Measurements from ENCODE around the gene TBC1D3C. TPM values are rescaled to one million over a fixed set of nuclear protein-coding genes. Genes with fewer than 3 reads are reported as not detected.
"Not testable (repeated sequence)": the region's sequence is repeated elsewhere in the genome, so short reads cannot be mapped to it uniquely, and the experiment has no call there.

The TBC1D3C gene
- total RNA-seq (2014; rRNA removed), result not detected in 2 replicates
- Bru-seq, nascent RNA, result not detected
- BruChase-seq, experiment 1, labeled RNA remaining after a 6-hour chase, result not detected
- not detected for BruChase-seq, experiment 2, labeled RNA remaining after a 2-hour chase
- long read RNA-seq, result 0 reads

- H3K9me2 ChIP-seq (replicated peaks; ENCODE audit: low read length); H3K36me3 ChIP-seq (ENCODE audit: low read depth, low read length); DNase-seq; H3K27ac ChIP-seq (ENCODE audit: low read length); ATAC-seq; H4K20me1 ChIP-seq (ENCODE audit: low read length); CTCF ChIA-PET; H3F3A ChIP-seq (ENCODE audit: low read length, unreplicated experiment); H3K27me3 ChIP-seq (ENCODE audit: low read length); H2AFZ ChIP-seq (ENCODE audit: low read length); H3K9me3 ChIP-seq (ENCODE audit: low read length); BruUV-seq (replicated peaks); H3K4me3 ChIP-seq (ENCODE audit: low read length); H3K79me2 ChIP-seq (ENCODE audit: low read length); H3K4me1 ChIP-seq (ENCODE audit: insufficient read depth, low read length); H3K9ac ChIP-seq (ENCODE audit: low read length); intact Hi-C loops (cut with micrococcal nuclease); H3K4me2 ChIP-seq (ENCODE audit: low read length); POLR2A ChIA-PET (ENCODE audit: unreplicated experiment): not testable (repeated sequence)
These were observed at the start of gene TBC1D3C for GRCh38 chr17:38068534-38068933. Gene TBC1D3C (minus strand): TSS chr17:38068634. CDS start chr17:38067066, 1,568 bp downstream.

- DNase-seq; H4K20me1 ChIP-seq (ENCODE audit: low read length); H2AFZ ChIP-seq (ENCODE audit: low read length); H3F3A ChIP-seq (ENCODE audit: low read length, unreplicated experiment); H3K9ac ChIP-seq (ENCODE audit: low read length); H3K4me1 ChIP-seq (ENCODE audit: insufficient read depth, low read length); CTCF ChIA-PET; H3K27me3 ChIP-seq (ENCODE audit: low read length); intact Hi-C loops (cut with micrococcal nuclease); POLR2A ChIA-PET (ENCODE audit: unreplicated experiment); BruUV-seq (replicated peaks); H3K9me2 ChIP-seq (replicated peaks; ENCODE audit: low read length); H3K4me3 ChIP-seq (ENCODE audit: low read length); H3K9me3 ChIP-seq (ENCODE audit: low read length); H3K4me2 ChIP-seq (ENCODE audit: low read length); H3K36me3 ChIP-seq (ENCODE audit: low read depth, low read length); H3K27ac ChIP-seq (ENCODE audit: low read length); H3K79me2 ChIP-seq (ENCODE audit: low read length): not testable (repeated sequence)
- ATAC-seq, result peak; percentile 63
These were observed 30.8 kb upstream of the TBC1D3C start for GRCh38 chr17:38099262-38099661.

- DNase-seq; H4K20me1 ChIP-seq (ENCODE audit: low read length); ATAC-seq; H3K9ac ChIP-seq (ENCODE audit: low read length); H3K4me1 ChIP-seq (ENCODE audit: insufficient read depth, low read length); H3K36me3 ChIP-seq (ENCODE audit: low read depth, low read length); H3K4me3 ChIP-seq (ENCODE audit: low read length); CTCF ChIA-PET; H3K27me3 ChIP-seq (ENCODE audit: low read length); H3K27ac ChIP-seq (ENCODE audit: low read length); H3K9me3 ChIP-seq (ENCODE audit: low read length); H3F3A ChIP-seq (ENCODE audit: low read length, unreplicated experiment); POLR2A ChIA-PET (ENCODE audit: unreplicated experiment); BruUV-seq (replicated peaks); H3K79me2 ChIP-seq (ENCODE audit: low read length); H3K4me2 ChIP-seq (ENCODE audit: low read length); H2AFZ ChIP-seq (ENCODE audit: low read length); H3K9me2 ChIP-seq (replicated peaks; ENCODE audit: low read length); intact Hi-C loops (cut with micrococcal nuclease): not testable (repeated sequence)
These were observed 25.7 kb upstream of the TBC1D3C start for GRCh38 chr17:38094059-38094694.

- H3K9me2 ChIP-seq (replicated peaks; ENCODE audit: low read length); H3K79me2 ChIP-seq (ENCODE audit: low read length); H3K27me3 ChIP-seq (ENCODE audit: low read length); CTCF ChIA-PET; ATAC-seq; H3K9me3 ChIP-seq (ENCODE audit: low read length); H3K36me3 ChIP-seq (ENCODE audit: low read depth, low read length); H3F3A ChIP-seq (ENCODE audit: low read length, unreplicated experiment); BruUV-seq (replicated peaks); H3K27ac ChIP-seq (ENCODE audit: low read length); DNase-seq; H4K20me1 ChIP-seq (ENCODE audit: low read length); H3K4me1 ChIP-seq (ENCODE audit: insufficient read depth, low read length); H2AFZ ChIP-seq (ENCODE audit: low read length); POLR2A ChIA-PET (ENCODE audit: unreplicated experiment); H3K4me3 ChIP-seq (ENCODE audit: low read length); H3K4me2 ChIP-seq (ENCODE audit: low read length); intact Hi-C loops (cut with micrococcal nuclease); H3K9ac ChIP-seq (ENCODE audit: low read length): not testable (repeated sequence)
These were observed 19.7 kb upstream of the TBC1D3C start for GRCh38 chr17:38088120-38088519.

- H3K27ac ChIP-seq (ENCODE audit: low read length); H4K20me1 ChIP-seq (ENCODE audit: low read length); H3K9me3 ChIP-seq (ENCODE audit: low read length); H3K9me2 ChIP-seq (replicated peaks; ENCODE audit: low read length); H3K79me2 ChIP-seq (ENCODE audit: low read length); H3K36me3 ChIP-seq (ENCODE audit: low read depth, low read length); DNase-seq; CTCF ChIA-PET; H3K4me1 ChIP-seq (ENCODE audit: insufficient read depth, low read length); BruUV-seq (replicated peaks); POLR2A ChIA-PET (ENCODE audit: unreplicated experiment); H2AFZ ChIP-seq (ENCODE audit: low read length); H3K4me2 ChIP-seq (ENCODE audit: low read length); intact Hi-C loops (cut with micrococcal nuclease); H3K9ac ChIP-seq (ENCODE audit: low read length); H3K4me3 ChIP-seq (ENCODE audit: low read length); H3F3A ChIP-seq (ENCODE audit: low read length, unreplicated experiment); H3K27me3 ChIP-seq (ENCODE audit: low read length): not testable (repeated sequence)
- ATAC-seq, result peak; percentile 99
These were observed 18.9 kb upstream of the TBC1D3C start for GRCh38 chr17:38087344-38087743.

Other genes starting within 250 kb of the TBC1D3C start
- not detected in 2 replicates for gene TBC1D3K, start 144.2 kb downstream of the TBC1D3C start, total RNA-seq (2014; rRNA removed)
- 4.8 and 5.4 TPM in 2 replicates for gene TBC1D3L, start 79.6 kb downstream of the TBC1D3C start, total RNA-seq (2014; rRNA removed)
- gene TBC1D3D, start 64.7 kb downstream of the TBC1D3C start, total RNA-seq (2014; rRNA removed), result not detected in 2 replicates
- not detected in 2 replicates for gene TBC1D3E, start 59.3 kb upstream of the TBC1D3C start, total RNA-seq (2014; rRNA removed)
- not detected in 2 replicates for gene TBC1D3, start 123.9 kb upstream of the TBC1D3C start, total RNA-seq (2014; rRNA removed)
- 31.4 and 34.3 TPM in 2 replicates for gene MRPL45, start 228.5 kb upstream of the TBC1D3C start, total RNA-seq (2014; rRNA removed)